ENCODE measurements around the gene LRFN5.

LRFN5 gene

GRCh38 chr14:41718477-41719166, 111.9 kb downstream of the LRFN5 start:
- Histone ChIP-seq H3K36me3 (ENCODE audit: insufficient read depth, low read length) (no peaks in the 10 kb centered on the region), H3K27me3 (ENCODE audit: insufficient read depth, low read length) (no peaks in the 10 kb centered on the region), H3K4me1 (ENCODE audit: insufficient read depth, low read length, severe bottlenecking) (peaks cover 20% of the 10 kb centered on the region), H3K4me3 (ENCODE audit: low read depth, low read length, poor library complexity, severe bottlenecking) (peak overlapping the region; percentile 22), H3K27ac (ENCODE audit: low read depth, low read length, poor library complexity, severe bottlenecking) (peak overlapping the region; percentile 59), H3K9me2 (ENCODE audit: low read depth, low read length) (no peaks in the 10 kb centered on the region), H3K9ac (ENCODE audit: low read length) (no peak overlapping the region), H2AFZ (ENCODE audit: low read length) (peak overlapping the region; percentile 40), H3F3A (ENCODE audit: insufficient read depth, low read length) (no peaks in the 10 kb centered on the region), H4K20me1 (ENCODE audit: insufficient read depth, low read length) (no peaks in the 10 kb centered on the region), H3K9me3 (ENCODE audit: low read length) (no peaks in the 10 kb centered on the region), H3K4me2 (ENCODE audit: low read length) (peak overlapping the region; percentile 61), H3K79me2 (ENCODE audit: insufficient read depth, low read length) (no peaks in the 10 kb centered on the region)
- TF ChIP-seq EZH2 (IDR thresholded peaks at IDR 0.05; ENCODE audit: borderline replicate concordance, low read length) = no peak
- no peak for TF ChIP-seq CTCF (IDR thresholded peaks at IDR 0.05; ENCODE audit: low read length)

- H3K9ac ChIP-seq (ENCODE audit: low read length) = no peak overlapping the region
- H3K4me3 ChIP-seq (ENCODE audit: low read depth, low read length, poor library complexity, severe bottlenecking) = no peak overlapping the region
- no peaks in the 10 kb centered on the region for H3K9me3 ChIP-seq (ENCODE audit: low read length)
- H4K20me1 ChIP-seq (ENCODE audit: insufficient read depth, low read length) = no peaks in the 10 kb centered on the region
- H3K27me3 ChIP-seq (ENCODE audit: insufficient read depth, low read length) = no peaks in the 10 kb centered on the region
- H3K79me2 ChIP-seq (ENCODE audit: insufficient read depth, low read length) = no peaks in the 10 kb centered on the region
- no peak overlapping the region for H3K27ac ChIP-seq (ENCODE audit: low read depth, low read length, poor library complexity, severe bottlenecking)
- H3F3A ChIP-seq (ENCODE audit: insufficient read depth, low read length) = no peaks in the 10 kb centered on the region
- H3K4me1 ChIP-seq (ENCODE audit: insufficient read depth, low read length, severe bottlenecking) = no peaks in the 10 kb centered on the region
- no peak overlapping the region for H3K4me2 ChIP-seq (ENCODE audit: low read length)
- no peak overlapping the region for H2AFZ ChIP-seq (ENCODE audit: low read length)
- H3K9me2 ChIP-seq (ENCODE audit: low read depth, low read length) = no peaks in the 10 kb centered on the region
- no peaks in the 10 kb centered on the region for H3K36me3 ChIP-seq (ENCODE audit: insufficient read depth, low read length)
- TF ChIP-seq EZH2 (IDR thresholded peaks at IDR 0.05; ENCODE audit: borderline replicate concordance, low read length) = no peak
- TF ChIP-seq CTCF (IDR thresholded peaks at IDR 0.05; ENCODE audit: low read length) = no peak
Measured at GRCh38 chr14:41739203-41739602, 132.5 kb downstream of the LRFN5 start.

- Histone ChIP-seq H3K27ac (ENCODE audit: low read depth, low read length, poor library complexity, severe bottlenecking) (no peak overlapping the region), H4K20me1 (ENCODE audit: insufficient read depth, low read length) (no peaks in the 10 kb centered on the region), H3K36me3 (ENCODE audit: insufficient read depth, low read length) (no peaks in the 10 kb centered on the region), H3K4me3 (ENCODE audit: low read depth, low read length, poor library complexity, severe bottlenecking) (no peak overlapping the region), H2AFZ (ENCODE audit: low read length) (peak overlapping the region; percentile 61; the same call in 1 of the 2 replicates), H3K4me1 (ENCODE audit: insufficient read depth, low read length, severe bottlenecking) (no peaks in the 10 kb centered on the region), H3K27me3 (ENCODE audit: insufficient read depth, low read length) (no peaks in the 10 kb centered on the region), H3K9ac (ENCODE audit: low read length) (no peak overlapping the region), H3K9me2 (ENCODE audit: low read depth, low read length) (no peaks in the 10 kb centered on the region), H3F3A (ENCODE audit: insufficient read depth, low read length) (no peaks in the 10 kb centered on the region), H3K79me2 (ENCODE audit: insufficient read depth, low read length) (no peaks in the 10 kb centered on the region), H3K9me3 (ENCODE audit: low read length) (no peaks in the 10 kb centered on the region), H3K4me2 (ENCODE audit: low read length) (no peak overlapping the region)
- TF ChIP-seq EZH2 (IDR thresholded peaks at IDR 0.05; ENCODE audit: borderline replicate concordance, low read length) = no peak
- TF ChIP-seq CTCF (IDR thresholded peaks at IDR 0.05; ENCODE audit: low read length) = no peak
Measured at GRCh38 chr14:41743140-41743539, 136.5 kb downstream of the LRFN5 start.

Data from OCI-LY1 (cell line).